HG03103 (cell line): Measurements from ENCODE around the gene PGF.

Source experiments
- ATAC-seq: cut with Tn5 transposase; IDR thresholded peaks from one replicate; pipeline ENCODE4 v1.9.1; 2021; ENCODE audit warnings: low read depth; ENCODE audit not compliant: unreplicated experiment

PGF gene

DNA sequence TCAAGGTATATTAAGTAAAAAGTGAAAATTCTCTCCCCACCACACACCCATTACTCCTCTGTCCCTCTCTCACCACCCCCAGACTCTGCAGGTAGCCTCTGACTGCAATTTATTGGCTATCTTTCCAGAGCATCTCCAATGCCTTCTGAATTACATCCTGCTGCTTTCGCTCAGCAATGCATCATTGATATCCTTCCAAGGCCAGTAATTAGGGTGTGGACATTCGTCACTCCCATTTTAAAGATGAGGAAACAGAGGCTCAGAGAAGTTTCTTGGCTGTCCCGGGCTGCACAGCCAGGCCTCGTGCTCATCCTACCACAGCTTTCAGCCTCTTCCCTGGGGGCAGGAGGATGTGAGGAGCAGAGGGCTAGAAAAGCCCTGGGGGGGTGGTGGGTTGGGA is 23.6 kb upstream of the PGF start:
- no peak for ATAC-seq

DNA sequence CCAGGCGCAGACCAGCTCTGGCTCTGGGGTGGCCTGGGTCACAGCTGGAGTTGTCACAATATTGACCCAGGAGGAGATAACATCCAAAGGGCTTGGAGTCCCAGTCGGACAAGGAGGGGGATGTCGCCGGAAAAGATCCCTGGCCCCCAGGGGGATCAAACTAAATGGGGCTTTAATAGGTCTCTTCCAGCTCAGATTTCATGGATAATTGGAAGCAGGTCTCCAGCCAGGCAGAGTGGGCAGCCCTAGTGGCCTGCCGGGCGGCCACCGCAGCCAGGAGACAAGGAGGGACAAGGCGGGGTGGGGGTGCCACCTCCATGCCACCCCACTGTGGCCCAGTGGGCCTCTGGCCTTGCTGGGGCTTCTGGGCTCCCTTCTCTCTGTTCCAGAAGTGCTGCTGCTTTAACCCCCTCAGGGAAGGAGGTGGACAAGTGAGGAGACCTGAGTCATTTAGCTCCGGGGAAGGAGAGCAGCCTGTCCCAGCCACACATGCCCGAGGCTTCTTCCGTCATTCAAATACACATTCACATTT is 23.1 kb upstream of the PGF start:
- ATAC-seq = no peak

DNA sequence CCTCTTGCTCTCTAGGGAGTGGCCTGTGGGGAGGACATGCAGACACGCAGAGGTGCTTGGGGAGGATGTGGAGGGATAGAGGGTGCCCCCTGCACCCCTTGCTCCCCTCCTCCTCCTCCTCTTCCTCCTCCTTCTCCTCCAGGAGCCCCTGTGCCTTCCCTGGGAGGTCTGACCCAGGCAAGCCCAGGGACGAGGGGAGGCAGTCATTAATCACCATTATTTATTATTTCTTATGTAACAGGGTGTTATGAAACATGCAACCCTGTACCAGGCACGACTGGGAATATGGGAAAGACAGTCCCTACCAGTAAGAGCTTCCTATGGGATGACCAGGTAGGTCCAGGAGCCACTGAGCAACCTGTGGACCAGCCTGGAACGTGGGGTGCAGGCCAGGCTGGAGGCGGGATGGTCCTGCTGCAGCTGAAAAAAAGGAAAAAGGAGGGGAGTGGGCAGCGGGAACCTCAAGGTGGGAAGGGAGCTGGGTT is 22.5 kb upstream of the PGF start:
- no peak for ATAC-seq

DNA sequence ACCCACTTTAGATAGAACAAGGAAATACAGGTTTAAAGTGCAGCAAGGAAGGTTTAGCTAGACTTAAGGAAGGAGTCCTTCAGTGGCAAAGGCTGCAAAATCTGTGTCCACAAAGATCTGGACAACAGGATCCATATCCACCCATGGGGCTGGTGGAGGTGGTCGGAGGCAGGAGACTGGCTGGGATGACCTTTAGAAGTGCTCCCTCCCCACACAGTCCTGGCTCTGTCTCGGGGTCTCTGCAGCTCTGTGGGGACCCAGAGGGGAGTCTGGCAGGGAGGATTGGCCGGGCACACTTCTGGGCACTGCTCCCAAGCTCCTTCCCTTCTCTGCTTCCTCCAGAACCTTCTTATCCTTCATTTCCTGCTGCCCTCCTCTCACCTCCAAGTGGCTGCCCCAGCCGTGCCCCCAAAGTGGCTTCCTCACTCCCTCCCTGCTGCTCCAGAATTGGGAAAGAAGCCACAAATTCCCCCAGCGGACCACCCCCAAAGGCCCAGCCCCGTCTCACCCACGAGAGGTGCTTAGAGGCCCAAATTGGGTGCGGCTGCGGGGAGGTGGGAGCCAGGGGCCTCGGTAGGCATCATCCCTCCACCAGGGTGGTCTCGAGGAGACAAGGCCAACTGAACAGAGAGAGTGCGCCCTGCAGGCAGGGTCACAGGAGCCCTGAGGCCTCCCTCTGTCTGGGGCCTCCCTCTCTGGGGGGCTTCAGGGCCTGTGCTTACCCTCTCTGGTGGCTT is 21.9 kb upstream of the PGF start:
- ATAC-seq = no peak

DNA sequence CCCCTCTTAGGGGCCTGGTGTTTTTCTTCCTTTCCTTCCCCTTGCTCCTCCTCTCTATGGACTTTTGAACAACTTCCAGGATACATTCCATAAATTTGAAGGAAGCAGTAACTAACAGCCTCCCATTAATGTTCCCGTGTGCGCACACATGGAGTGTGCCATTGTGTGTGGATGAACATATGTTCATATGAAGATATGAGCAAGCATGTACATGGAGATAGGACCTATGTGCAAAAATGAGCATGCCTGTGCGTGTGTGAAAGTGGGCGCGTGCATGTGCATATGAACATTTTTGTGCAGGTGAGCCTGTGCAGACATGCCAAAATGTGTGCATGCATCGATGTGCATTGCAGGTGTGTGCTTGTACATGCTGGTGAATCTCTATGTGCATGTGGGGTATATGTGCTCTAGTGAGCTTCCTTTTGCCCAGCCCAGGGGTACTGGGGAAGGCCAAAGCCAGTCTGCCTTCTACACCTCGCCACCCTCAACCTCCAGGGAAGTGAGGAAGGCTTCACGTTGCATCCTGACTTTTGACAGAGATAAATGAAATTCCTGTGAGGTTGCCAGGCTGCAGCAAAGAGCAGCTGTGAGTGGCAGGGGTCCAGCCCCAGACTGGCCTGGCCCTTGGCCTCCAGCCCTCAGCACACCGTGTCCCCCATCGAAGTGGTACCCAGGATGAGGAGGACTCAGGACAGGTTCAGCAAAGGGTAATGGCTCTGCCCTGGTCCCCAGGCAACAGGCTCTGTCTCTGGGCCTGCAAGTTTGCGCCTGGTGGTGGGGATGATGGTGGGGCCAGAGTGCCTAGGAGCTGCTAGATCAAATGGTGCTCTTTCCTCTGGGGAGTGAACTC is 21.1 kb upstream of the PGF start:
- ATAC-seq = no peak

DNA sequence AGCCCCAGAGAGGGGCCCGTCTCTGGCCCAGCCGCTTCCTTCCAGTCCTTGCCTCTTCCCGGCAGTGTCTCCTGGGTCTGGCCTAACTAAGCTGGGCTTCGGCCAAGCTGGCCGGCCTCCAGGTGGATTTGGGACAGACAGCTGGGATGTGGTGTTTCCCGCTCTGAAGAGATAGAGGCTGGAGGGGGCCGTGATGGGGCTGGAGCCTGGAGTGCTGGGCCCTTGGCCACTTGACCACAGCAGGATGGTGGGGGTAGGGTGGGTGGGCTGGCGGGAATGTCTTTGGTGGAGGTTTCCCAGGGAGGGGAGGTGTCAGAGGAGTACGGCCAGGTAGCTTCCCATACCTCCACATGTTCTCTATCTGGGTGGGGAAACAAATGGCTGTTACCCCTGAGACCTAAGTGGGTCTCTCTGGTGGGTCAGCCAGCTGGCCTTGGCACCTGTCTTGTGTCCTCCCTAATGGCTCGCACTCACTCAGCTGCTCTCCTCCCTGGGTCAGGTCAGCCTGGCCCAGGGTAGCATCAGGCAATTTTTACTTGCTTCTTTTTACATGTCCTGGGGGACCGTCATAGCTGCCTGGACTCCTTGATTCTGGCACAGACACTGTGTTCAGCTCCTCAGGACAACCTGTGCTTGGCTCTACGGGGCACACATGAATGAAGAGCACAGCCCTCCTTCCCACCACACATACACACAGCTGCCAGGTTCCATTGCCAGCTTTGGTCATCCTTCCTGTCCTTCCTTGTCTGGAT is 19.8 kb upstream of the PGF start:
- ATAC-seq = no peak

DNA sequence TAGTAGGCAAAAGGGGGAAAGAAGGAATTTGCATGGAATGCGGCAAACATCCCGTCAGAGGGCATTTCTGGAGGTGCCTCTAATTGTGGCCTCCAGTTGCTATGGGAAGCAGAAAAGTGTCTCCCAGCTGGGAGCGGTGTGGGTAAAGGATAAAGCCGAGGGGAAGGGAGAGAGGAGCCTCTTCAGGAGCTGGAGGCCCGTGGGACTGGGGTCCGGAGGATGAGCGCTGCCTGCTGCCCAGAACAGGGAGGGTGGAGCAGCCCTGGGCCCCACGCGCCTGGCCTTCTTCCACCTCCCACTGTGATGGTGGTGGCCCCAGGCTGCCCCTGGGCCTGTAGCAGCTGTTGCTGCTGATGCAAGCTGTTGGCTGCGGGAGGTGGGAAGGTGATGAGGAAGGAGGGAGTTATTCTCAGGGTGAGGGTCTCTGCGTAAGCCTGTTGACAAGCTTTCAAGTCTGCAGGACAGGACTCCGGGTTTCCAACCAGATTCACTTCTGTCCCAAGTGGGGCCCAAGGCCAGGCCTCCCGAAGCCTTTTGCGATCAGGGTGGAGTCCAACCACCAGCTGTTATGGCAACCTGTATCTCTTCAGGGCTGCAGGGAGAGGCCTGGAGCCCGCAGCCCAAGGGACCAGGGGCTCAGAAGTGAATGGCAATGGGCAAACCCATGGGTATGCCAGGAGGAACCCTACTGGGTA is 19.1 kb upstream of the PGF start:
- ATAC-seq = no peak

DNA sequence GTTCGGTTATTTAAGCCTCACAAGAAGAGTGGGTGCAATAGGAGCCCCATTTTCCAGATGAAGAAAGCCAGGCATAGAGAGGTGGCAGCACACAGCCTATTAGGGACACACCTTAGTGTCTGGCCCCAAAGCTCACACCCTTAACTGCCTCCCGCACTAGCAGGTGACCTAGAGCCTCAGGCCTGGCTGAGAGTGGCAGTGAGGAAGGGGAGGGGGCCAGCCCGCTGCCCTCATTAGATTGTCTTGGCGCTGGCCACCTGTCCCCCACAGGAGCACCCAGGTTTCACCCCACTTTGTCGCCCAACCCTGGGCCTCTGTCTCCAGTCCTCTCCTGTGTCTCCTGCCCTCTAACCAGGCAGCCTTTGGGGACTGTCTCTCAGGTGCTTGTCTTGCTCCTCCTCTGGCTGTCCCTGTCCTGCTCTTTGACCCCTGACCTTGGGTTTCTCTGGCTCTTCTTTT is 18.5 kb upstream of the PGF start:
- ATAC-seq = no peak

DNA sequence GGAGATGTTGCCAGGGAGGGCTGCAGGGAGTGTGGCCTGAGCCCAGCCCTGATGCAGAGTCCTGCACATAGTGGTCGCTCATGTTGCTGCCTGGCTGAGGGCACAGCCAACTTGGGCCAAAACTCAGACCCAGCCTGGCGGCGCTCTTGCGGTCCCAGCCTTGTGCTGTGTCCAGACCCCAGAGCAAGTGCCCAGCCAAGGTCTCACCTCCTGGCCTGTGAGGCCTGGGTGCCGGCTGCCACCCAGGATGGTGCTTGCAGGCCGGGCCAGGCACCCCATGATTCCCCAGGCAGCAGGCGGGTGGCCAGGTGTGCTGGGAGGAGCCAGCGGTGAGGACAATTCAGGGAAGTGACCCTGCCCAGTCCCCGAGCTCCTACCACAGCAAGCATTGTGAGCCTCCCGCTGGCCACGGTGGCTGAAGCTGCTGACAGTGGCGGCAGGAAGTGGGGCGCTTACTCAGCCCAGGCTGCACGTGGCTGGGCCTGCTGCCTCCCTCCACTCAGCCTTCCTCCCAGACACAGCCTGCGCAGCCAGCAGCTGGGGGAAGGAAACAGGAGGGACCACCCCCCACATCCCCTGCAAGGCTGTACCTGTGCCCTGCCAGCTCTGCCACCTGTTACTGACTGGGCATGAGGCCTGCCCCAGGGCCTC is 17.7 kb upstream of the PGF start:
- ATAC-seq = no peak

DNA sequence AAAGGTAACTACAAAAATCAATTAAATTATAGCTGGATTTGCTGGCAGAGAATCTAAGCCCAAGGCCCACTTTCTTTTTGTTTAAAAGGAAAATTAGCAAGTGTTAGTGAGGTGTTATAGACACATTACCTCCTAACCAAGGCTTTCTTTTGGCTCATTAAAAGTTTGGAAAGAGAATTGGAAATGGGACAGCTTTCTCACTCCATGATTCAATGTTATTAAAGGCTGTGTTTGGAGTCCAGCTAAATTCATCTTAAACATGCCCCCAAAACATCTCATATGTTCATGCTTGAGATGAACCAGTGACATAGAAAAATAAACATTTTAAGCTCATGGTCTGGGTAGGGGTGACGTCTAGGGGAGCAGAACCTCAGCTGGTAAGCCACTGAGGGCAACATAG is 13.4 kb upstream of the PGF start:
- ATAC-seq = no peak

DNA sequence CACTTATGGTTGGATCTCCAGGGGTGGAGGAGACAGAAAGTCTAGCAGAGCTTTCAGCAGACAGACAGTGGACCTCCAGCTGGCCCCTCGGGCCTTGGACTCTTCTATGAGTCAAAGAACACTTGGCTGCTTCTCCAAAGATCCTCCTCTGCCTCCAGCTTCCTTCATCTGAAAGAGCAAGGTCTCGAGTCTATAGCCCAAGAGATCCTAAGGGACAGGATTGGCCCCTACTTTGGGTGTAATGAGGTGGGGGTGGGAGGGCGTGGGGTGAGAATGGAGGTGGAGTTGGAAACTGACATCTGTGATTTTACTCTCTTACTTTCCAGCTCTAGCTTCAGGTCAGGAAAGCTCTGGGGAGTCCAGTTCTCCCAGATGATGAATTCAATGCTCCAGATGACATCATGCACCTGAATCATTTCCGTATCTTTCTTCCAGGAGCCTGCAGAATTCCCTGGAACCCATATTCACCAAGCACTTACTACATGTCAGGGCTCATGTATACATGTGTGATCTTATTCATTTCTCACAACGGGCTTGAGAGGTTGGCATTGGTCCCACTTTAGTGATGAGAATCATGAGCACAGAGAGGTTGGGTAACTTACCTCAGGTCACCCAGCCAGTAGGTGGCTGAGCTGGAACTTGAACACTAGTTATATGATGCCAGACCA is 10.2 kb upstream of the PGF start:
- ATAC-seq = no peak

DNA sequence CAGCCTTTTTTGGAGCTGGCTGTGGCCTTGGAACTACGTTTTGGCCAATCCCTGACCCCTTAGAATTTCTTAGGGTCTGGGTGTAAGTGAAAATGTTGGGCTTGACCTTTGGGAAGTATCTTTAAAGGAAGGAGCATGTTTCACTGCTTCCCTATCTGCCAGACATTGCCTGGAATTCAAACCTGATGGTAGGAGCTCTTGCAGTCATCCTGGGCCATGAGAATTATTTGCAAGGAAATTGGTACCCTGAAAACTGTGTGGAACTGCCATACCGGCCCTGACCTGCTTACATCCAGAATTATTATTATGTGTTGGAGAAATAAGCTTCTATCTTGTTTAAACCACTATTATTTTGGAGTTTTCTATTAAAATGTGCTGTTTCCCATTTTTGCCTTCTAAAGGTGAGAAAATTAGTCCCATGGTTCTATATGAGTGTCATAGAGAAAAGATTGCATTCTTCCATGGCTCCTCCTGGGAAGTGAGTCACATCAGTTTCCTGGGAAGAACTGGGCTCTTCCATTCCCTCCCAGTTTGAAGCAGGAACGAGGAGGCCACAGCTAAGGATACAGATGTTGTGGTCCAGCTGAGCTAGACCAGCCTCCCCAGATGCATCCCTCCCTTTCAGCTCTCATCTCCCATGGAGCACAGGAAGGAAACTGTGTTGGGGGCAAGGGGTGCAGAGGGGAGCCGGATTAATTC is 9.5 kb upstream of the PGF start:
- ATAC-seq = no peak

DNA sequence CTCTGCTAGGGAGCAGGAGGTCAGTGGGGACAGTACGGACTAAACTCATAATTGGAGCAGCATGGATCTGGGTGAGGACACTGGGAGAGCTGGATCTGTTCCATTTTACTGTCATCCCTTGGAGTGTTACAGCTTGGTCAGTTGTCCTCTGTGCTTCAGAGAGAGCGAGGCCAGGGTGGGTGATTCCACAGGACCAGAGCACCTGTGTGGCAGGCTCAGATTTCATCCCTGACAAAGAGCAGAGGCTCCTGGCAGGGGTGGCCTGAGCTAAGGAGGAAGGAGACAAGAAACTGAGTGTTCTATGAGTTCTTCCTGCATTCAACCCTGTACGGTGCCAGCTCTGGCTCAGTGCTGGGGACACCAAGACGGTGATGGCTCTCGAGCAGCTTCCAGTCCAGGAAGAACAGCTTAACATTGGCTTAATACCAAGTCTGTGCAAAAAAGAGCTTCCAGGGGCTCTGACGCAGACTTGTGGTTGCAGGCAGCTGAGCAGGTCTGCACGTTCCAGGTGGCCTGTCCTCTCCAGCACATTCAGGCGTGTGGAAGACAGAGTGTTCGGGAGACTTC is 8.4 kb upstream of the PGF start:
- ATAC-seq = no peak

DNA sequence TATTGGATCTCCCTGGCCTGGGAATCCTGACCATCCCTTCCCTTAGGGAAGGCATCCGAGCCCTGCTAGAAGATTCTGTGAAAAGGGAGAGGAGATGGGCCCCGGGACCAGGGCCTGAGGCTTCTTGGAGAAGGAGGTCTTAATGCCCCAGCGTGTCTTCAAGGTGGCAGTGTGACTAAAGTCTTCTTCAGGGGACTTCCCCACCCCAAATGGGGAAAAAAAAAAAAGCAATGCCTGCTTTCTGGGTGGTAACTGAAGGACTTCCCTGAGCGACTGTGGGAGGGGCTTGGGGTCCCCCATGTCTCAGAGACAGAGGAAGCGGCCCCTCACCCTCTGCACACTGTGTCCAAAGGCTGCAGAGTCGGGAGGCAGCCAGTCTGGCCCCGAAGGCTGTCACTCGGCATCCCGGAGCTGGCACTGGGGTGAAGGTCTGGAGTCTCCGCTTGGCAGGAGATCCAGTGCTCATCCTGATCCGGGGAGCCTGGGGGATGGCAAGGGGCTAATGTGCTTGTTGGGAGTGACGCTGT is 7.8 kb upstream of the PGF start:
- no peak for ATAC-seq

DNA sequence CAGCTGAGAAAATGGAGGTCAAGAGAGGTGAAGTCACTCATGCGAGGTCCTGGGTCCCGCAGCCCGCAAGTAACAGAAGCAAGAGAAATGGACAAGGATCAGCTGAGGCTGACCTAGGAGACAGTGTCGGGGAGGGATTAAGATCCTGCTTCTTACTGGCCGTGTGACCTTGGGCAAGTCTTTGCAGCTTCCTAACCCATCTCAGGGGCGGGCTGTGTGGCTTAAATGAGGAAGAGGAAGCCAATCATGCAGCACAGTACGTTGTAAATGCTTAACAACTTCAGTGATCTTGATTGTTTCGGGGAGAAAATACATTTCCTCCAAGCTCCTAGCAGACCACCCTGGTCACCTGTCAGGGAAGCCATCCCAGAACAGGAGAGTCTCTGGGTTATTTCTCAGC is 7.1 kb upstream of the PGF start:
- ATAC-seq = no peak

DNA sequence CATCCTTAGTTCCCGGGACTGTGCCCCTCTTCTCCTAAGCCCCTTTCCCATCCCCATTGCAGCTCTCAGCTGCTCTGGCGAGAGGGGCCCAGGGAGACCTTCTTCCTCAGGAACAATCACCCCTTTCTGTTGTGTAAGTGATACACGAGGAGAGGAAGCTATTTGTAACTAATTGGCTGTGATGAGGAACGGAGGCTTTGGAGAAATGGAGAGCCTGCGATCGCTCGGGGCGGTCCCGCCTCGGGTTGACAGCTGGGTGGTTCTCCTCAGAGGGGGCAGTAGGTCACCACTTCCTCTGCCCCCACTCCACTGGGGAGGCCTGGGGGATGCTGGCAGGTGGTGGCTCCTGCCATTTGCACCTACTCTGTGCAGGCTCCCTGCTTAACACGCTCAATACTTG is 6.6 kb upstream of the PGF start:
- ATAC-seq = no peak

DNA sequence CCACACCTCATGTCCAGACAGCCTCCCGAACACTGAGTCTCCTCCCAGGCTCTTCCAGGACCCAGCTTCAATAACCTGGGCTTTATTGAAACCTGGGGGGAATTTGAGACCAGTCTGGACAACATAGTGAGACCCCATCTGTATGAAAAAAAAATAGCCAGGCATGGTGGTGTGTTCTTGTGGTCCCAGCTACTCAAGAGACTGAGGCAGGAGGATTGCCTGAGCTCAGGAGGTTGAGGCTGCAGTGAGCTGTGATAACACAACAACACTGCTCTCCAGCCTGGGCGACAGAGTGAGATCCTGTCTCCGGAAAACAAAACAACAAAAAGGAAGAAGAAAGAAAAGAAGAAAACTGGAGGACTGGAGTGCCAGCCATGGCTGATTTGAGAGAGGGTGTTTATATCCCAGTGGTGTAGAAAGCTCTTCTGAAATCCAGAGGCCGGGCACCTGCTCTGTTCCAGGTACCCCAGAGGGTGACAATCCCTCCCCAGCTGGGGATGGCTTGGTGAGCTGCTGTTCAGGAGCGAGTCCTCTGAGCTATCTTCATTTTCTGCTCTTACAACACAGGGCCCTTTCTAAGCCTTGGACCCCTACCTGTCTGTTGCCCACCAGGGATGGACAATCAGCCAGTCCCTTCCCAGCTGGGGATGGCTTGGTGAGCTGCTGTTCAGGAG is 6.0 kb upstream of the PGF start:
- no peak for ATAC-seq

DNA sequence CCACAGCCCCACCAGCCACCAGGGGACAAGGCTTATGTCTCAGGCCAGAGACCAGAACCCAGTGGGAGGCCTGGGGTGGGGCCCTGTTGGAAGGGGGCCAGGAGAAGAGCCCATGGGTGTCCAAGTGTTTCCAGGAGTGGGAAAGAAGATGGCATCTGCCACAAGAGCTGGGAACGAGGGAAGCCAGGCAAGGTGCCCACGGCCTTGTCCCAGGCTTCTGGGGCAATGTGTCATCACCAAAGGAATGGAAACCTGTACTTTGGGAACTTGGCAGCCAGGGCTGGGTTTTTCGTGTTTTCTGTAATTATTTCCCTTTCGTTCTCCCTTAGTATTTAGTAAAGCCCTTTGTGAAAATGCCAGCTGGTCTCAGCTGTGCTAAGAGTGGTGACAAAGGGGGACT is 5.3 kb upstream of the PGF start:
- ATAC-seq = no peak
